OCI-M2 (cell line): ENCODE results near the gene PTK6.
"Not testable (repeated sequence)": the region's sequence is repeated elsewhere in the genome, so short reads cannot be mapped to it uniquely, and the experiment has no call there.

Experiments
- DNase-seq: peaks from one replicate; lab custom pipeline; 2025; ENCODE audit not compliant: unreplicated experiment; lab: John Stamatoyannopoulos, UW

Gene PTK6

GRCh38 chr20:63483834-63484233 is 53.3 kb downstream of the PTK6 start:
- DNase-seq = no peak

GRCh38 chr20:63482021-63482587 is 55.1 kb downstream of the PTK6 start:
- no peak for DNase-seq

- DNase-seq = no peak
Measured at GRCh38 chr20:63481503-63481902, 55.7 kb downstream of the PTK6 start.

GRCh38 chr20:63479695-63480419 is 57.3 kb downstream of the PTK6 start:
- not testable (repeated sequence) for DNase-seq

- DNase-seq = no peak
Measured at GRCh38 chr20:63478346-63479302, 58.6 kb downstream of the PTK6 start.
